Progenitor cell of endocrine pancreas (in vitro differentiated cells): ENCODE data around the gene RSPH9. TPM values are rescaled to one million over a fixed set of nuclear protein-coding genes. Genes with fewer than 3 reads are reported as not detected.

Source experiments
- DNase-seq: peaks from one replicate; pipeline ENCODE4 v3.0.0; 2021; ENCODE audit warnings: low spot score; ENCODE audit not compliant: unreplicated experiment
- H3K27ac Mint-ChIP-seq: 2 replicates; pipeline ENCODE4 v1.8.0; 2021; ENCODE audit warnings: mild to moderate bottlenecking, moderate library complexity, mixed read lengths
- H3K27me3 Mint-ChIP-seq: 2 replicates; pipeline ENCODE4 v1.8.0; 2021; ENCODE audit warnings: mixed read lengths
- H3K36me3 Mint-ChIP-seq: 2 replicates; pipeline ENCODE4 v1.8.0; 2022; ENCODE audit warnings: mixed read lengths; ENCODE audit not compliant: insufficient read depth
- H3K4me1 Mint-ChIP-seq: 2 replicates; pipeline ENCODE4 v1.8.0; 2021; ENCODE audit warnings: low read depth, mixed read lengths
- H3K4me3 Mint-ChIP-seq: 2 replicates; pipeline ENCODE4 v1.8.0; 2021; ENCODE audit warnings: low read depth, mild to moderate bottlenecking, moderate library complexity, mixed read lengths
- H3K9me3 Mint-ChIP-seq: 2 replicates; pipeline ENCODE4 v1.8.0; 2021; ENCODE audit warnings: low read depth, mixed read lengths
- total RNA-seq: library from RNA; stranded (reverse); gene quantifications from 2 replicates; pipeline ENCODE4 v1.2.1, GENCODE V29; 2021
- TF ChIP-seq, protein P1 (sequence below): fragments of 200-600 bp; sonication (generic); IDR thresholded peaks from one replicate; pipeline ENCODE4 v1.5.0; 2021; ENCODE audit warnings: antibody characterized with exemption, mild to moderate bottlenecking; ENCODE audit not compliant: unreplicated experiment

Gene RSPH9
- total RNA-seq, 1 donor from 2014 or later, result 0.29 TPM

DNA sequence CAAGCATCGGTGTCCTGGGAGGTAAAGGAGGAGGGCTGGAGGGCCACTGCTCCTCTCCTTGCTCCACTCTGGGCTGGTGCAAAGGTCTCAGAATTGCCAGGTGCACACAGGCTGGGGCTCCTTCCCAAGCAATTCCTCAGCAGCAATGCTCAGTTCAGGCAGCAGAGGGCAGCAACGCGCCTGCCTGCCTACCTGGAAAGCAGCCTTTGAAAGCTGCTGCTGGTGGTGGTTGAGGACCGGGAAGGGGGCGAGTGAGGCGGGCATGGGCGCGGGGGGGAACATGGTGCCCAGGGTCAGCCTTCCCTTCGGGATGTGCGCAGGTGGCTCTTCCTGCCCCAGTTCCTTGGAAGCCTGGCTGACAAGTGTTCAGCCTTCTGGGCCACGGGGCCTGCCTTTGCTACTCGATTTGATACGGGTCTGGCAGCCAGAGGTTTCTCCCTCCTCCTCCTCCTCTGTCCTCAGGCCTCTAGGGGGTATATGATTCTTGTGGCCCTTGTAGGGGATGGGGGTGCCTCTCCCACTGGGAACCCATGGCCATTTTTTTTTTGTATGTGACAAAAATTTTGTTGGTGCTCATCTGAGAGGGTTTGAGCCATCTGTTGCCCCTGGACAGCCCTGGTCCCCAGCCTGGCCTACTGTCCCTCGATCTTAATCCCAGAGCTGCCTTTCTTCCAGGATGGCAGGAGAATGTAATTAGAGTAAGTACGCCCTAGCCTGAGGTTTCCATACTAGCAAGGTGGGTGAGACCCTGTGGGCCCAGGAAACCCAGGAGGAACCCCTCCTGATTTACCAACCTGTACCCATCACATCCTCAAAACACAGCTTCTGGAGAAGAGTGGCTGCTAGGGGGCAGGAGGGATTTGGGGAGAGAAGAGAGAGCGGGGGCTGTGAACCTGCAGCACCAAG lies 22.7 kb downstream of the RSPH9 start:
- TF ChIP-seq, protein P1, sequence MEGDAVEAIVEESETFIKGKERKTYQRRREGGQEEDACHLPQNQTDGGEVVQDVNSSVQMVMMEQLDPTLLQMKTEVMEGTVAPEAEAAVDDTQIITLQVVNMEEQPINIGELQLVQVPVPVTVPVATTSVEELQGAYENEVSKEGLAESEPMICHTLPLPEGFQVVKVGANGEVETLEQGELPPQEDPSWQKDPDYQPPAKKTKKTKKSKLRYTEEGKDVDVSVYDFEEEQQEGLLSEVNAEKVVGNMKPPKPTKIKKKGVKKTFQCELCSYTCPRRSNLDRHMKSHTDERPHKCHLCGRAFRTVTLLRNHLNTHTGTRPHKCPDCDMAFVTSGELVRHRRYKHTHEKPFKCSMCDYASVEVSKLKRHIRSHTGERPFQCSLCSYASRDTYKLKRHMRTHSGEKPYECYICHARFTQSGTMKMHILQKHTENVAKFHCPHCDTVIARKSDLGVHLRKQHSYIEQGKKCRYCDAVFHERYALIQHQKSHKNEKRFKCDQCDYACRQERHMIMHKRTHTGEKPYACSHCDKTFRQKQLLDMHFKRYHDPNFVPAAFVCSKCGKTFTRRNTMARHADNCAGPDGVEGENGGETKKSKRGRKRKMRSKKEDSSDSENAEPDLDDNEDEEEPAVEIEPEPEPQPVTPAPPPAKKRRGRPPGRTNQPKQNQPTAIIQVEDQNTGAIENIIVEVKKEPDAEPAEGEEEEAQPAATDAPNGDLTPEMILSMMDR, result peak; percentile 95
- Mint-ChIP-seq H3K27me3 (peaks cover 7% of the 10 kb centered on the region), H3K9me3 (no peaks in the 10 kb centered on the region), H3K27ac (peak overlapping the region; percentile 69), H3K36me3 (no peaks in the 10 kb centered on the region), H3K4me1 (peaks cover 12% of the 10 kb centered on the region), H3K4me3 (peak overlapping the region; percentile 45)
- DNase-seq, result peak; percentile 90

GRCh38 chr6:43668151-43669028 lies 23.6 kb downstream of the RSPH9 start:
- peaks cover 7% of the 10 kb centered on the region for H3K27me3 Mint-ChIP-seq
- DNase-seq, result peak; percentile 44
- TF ChIP-seq, protein P1, result peak; percentile 59
- no peaks in the 10 kb centered on the region for H3K36me3 Mint-ChIP-seq
- H3K4me1 Mint-ChIP-seq, result peaks cover 12% of the 10 kb centered on the region
- peak overlapping the region; percentile 7 for H3K4me3 Mint-ChIP-seq
- H3K9me3 Mint-ChIP-seq, result no peaks in the 10 kb centered on the region
- peak overlapping the region; percentile 69 for H3K27ac Mint-ChIP-seq

DNA sequence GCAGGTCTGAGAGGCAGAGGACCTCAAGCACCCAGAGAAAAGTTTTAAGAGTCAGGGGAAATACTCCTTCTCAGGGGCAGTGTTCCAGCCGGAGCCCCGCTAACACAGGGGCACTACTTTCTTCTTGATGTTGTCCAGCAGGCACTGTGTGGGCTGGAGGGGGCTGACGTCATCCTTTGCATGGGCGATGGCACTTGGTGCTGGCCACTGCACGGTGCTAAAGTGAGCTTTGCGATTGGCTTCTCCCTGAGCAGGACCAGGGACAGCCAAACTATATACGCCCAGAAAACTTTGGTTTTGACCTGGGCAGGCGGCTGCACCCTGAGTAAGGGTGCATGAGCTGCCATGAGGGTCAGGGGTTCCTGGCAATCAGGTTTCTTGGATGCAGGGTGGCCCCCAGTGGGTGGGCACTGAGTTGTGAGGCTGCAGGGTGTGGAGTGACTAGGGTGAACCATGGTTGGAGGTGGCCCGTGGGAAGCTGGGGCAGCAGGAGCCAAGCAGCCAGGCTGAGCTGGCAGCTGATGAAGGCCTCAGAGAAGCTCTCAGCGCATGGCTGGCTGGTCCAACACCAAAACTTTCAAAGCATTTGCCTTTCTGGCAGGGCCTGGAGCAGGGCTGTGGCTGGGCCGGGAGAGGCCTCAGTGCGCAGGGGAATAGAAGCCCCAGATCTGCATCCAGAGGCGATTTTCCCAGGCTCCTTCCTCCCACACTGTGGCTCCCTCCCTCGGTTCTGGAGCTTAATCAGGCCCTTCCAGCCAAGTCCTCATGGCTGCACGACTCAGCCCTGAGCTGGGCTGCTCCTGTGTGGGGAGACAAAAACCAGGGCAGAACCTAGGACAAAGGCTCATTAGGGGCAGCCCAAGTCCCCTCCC lies 24.4 kb downstream of the RSPH9 start:
- H3K27ac Mint-ChIP-seq, result peak overlapping the region; percentile 45
- TF ChIP-seq, protein P1, result no peak
- no peak for DNase-seq
- peaks cover 12% of the 10 kb centered on the region for H3K4me1 Mint-ChIP-seq
- no peaks in the 10 kb centered on the region for H3K9me3 Mint-ChIP-seq
- no peak overlapping the region for H3K4me3 Mint-ChIP-seq
- peaks cover under 1% of the 10 kb centered on the region for H3K36me3 Mint-ChIP-seq
- H3K27me3 Mint-ChIP-seq, result peaks cover 5% of the 10 kb centered on the region

DNA sequence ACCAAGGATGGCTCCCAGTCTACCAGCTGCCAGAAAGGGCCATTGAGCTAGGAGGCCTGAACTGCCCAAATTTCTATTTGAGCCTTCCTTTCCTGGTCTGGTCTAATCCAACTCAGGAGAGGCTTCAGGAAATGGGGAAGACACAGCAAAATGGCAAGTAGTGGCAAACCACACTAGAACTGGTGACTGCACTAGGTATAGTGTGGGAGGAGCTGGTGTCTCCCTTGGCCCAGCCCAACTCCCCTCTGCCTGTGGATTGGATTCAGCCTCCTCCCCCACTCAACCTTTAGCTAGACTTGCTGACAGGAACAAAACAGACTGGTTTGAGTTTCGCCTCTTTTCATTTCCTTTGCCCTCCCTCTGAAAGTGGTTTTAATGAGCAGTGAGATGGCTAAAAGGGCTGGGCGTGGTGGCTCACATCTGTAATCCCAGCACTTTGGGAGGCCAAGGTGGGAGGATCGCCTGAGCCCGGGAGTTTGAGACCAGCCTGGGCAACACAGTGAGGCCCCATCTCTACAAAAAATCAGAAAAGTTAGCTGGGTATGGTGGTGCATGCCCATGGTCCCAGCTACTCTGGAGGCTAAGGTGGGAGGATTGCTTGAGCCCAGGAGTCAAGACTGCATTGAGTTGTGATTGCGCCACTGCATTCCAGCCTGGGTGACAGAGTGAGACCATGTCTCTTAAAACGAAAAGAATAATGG lies 25.2 kb downstream of the RSPH9 start:
- no peaks in the 10 kb centered on the region for H3K9me3 Mint-ChIP-seq
- H3K27me3 Mint-ChIP-seq, result peaks cover 3% of the 10 kb centered on the region
- H3K4me3 Mint-ChIP-seq, result no peak overlapping the region
- peaks cover 2% of the 10 kb centered on the region for H3K36me3 Mint-ChIP-seq
- H3K4me1 Mint-ChIP-seq, result peaks cover 12% of the 10 kb centered on the region
- no peak overlapping the region for H3K27ac Mint-ChIP-seq
- no peak for DNase-seq
- TF ChIP-seq, protein P1, result no peak
